MG63 (cell line): Measurements from ENCODE around the gene TXNDC2. TPM values are rescaled to one million over a fixed set of nuclear protein-coding genes. Genes with fewer than 3 reads are reported as not detected.

ENCODE experiments used
- DNase-seq: peaks from one replicate; pipeline ENCODE4 v3.0.0-alpha.2; 2020
- H3K27me3 ChIP-seq: fragments of 250-450 bp; sonication (Bioruptor Pico); 2 replicates; pipeline ENCODE4 v1.5.1; 2020; ENCODE audit warnings: mild to moderate bottlenecking, moderate library complexity
- H3K36me3 ChIP-seq: fragments of 250-450 bp; sonication (Bioruptor Pico); 2 replicates; pipeline ENCODE4 v1.5.1; 2020; ENCODE audit warnings: mild to moderate bottlenecking, moderate library complexity
- H3K4me3 ChIP-seq: fragments of 250-450 bp; sonication (Bioruptor Pico); 2 replicates; pipeline ENCODE4 v1.5.1; 2020; ENCODE audit warnings: mild to moderate bottlenecking, moderate library complexity
- H3K9me3 ChIP-seq: fragments of 250-450 bp; sonication (Bioruptor Pico); 2 replicates; pipeline ENCODE4 v1.5.1; 2020; ENCODE audit warnings: mild to moderate bottlenecking, moderate library complexity
- total RNA-seq: library from RNA; depleted of rRNA; stranded (reverse); fragments of >200 nt; shearing (Covaris generic); gene quantifications from 2 replicates; pipeline ENCODE4 v1.2.3, GENCODE V29; 2014; ENCODE audit warnings: low replicate concordance; rRNA removed

The TXNDC2 gene
- 0.33 TPM in 1 of 2 replicates, not detected in the other for total RNA-seq

GRCh38 chr18:9885170-9886004 is at the start of gene TXNDC2:
Gene TXNDC2 (plus strand): TSS chr18:9885973. CDS start chr18:9886681, 708 bp downstream.
- DNase-seq, result no peak
- no peaks in the 10 kb centered on the region for H3K9me3 ChIP-seq
- H3K4me3 ChIP-seq, result no peak within 1 kb of the TSS
- H3K36me3 ChIP-seq, result no peaks in the 10 kb centered on the region
- H3K27me3 ChIP-seq, result no peaks in the 10 kb centered on the region

GRCh38 chr18:9838144-9838877 is 47.5 kb upstream of the TXNDC2 start:
- peak; percentile 87 for DNase-seq
- Histone ChIP-seq H3K9me3 (no peaks in the 10 kb centered on the region), H3K36me3 (no peaks in the 10 kb centered on the region), H3K27me3 (no peaks in the 10 kb centered on the region), H3K4me3 (no peak overlapping the region)

- Histone ChIP-seq H3K4me3 (no peak overlapping the region), H3K36me3 (no peaks in the 10 kb centered on the region), H3K27me3 (no peaks in the 10 kb centered on the region), H3K9me3 (no peaks in the 10 kb centered on the region)
- no peak for DNase-seq
Observed at GRCh38 chr18:9839211-9839610, 46.6 kb upstream of the TXNDC2 start.

GRCh38 chr18:9839853-9840252 is 45.9 kb upstream of the TXNDC2 start:
- Histone ChIP-seq H3K4me3 (no peak overlapping the region), H3K9me3 (no peaks in the 10 kb centered on the region), H3K36me3 (no peaks in the 10 kb centered on the region), H3K27me3 (no peaks in the 10 kb centered on the region)
- no peak for DNase-seq

- Histone ChIP-seq H3K4me3 (no peak overlapping the region), H3K27me3 (no peaks in the 10 kb centered on the region), H3K36me3 (no peaks in the 10 kb centered on the region), H3K9me3 (no peaks in the 10 kb centered on the region)
- no peak for DNase-seq
Observed at GRCh38 chr18:9841752-9842151, 44.0 kb upstream of the TXNDC2 start.

- DNase-seq, result no peak
- no peaks in the 10 kb centered on the region for H3K27me3 ChIP-seq
- H3K4me3 ChIP-seq, result no peak overlapping the region
- H3K36me3 ChIP-seq, result no peaks in the 10 kb centered on the region
- no peaks in the 10 kb centered on the region for H3K9me3 ChIP-seq
Observed at GRCh38 chr18:9842448-9842847, 43.3 kb upstream of the TXNDC2 start.

GRCh38 chr18:9845256-9845655 is 40.5 kb upstream of the TXNDC2 start:
- Histone ChIP-seq H3K9me3 (no peaks in the 10 kb centered on the region), H3K4me3 (no peak overlapping the region), H3K27me3 (no peaks in the 10 kb centered on the region), H3K36me3 (no peaks in the 10 kb centered on the region)
- no peak for DNase-seq

- DNase-seq, result no peak
- Histone ChIP-seq H3K9me3 (no peaks in the 10 kb centered on the region), H3K4me3 (no peak overlapping the region), H3K36me3 (no peaks in the 10 kb centered on the region), H3K27me3 (no peaks in the 10 kb centered on the region)
Observed at GRCh38 chr18:9846162-9846925, 39.4 kb upstream of the TXNDC2 start.

GRCh38 chr18:9848170-9848879 is 37.4 kb upstream of the TXNDC2 start:
- no peak for DNase-seq
- no peaks in the 10 kb centered on the region for H3K36me3 ChIP-seq
- H3K9me3 ChIP-seq, result 0 out of 2 replicates have a peak, but pooled peaks cover 3% of the 10 kb centered on the region
- no peak overlapping the region for H3K4me3 ChIP-seq
- no peaks in the 10 kb centered on the region for H3K27me3 ChIP-seq

- Histone ChIP-seq H3K27me3 (no peaks in the 10 kb centered on the region), H3K36me3 (no peaks in the 10 kb centered on the region), H3K4me3 (no peak overlapping the region), H3K9me3 (0 out of 2 replicates have a peak, but pooled peaks cover 3% of the 10 kb centered on the region)
- no peak for DNase-seq
Observed at GRCh38 chr18:9849407-9850283, 36.1 kb upstream of the TXNDC2 start.

- DNase-seq, result no peak
- H3K9me3 ChIP-seq, result 0 out of 2 replicates have a peak, but pooled peaks cover 3% of the 10 kb centered on the region
- no peak overlapping the region for H3K4me3 ChIP-seq
- no peaks in the 10 kb centered on the region for H3K36me3 ChIP-seq
- H3K27me3 ChIP-seq, result no peaks in the 10 kb centered on the region
Observed at GRCh38 chr18:9850309-9850708, 35.5 kb upstream of the TXNDC2 start.

- Histone ChIP-seq H3K9me3 (0 out of 2 replicates have a peak, but pooled peaks cover 3% of the 10 kb centered on the region), H3K27me3 (no peaks in the 10 kb centered on the region), H3K36me3 (no peaks in the 10 kb centered on the region), H3K4me3 (no peak overlapping the region)
- DNase-seq, result no peak
Observed at GRCh38 chr18:9851511-9851910, 34.3 kb upstream of the TXNDC2 start.

GRCh38 chr18:9852266-9853081 is 33.3 kb upstream of the TXNDC2 start:
- DNase-seq, result no peak
- H3K36me3 ChIP-seq, result no peaks in the 10 kb centered on the region
- H3K9me3 ChIP-seq, result 0 out of 2 replicates have a peak, but pooled peaks cover 3% of the 10 kb centered on the region
- no peaks in the 10 kb centered on the region for H3K27me3 ChIP-seq
- H3K4me3 ChIP-seq, result no peak overlapping the region

GRCh38 chr18:9854801-9855676 is 30.7 kb upstream of the TXNDC2 start:
- no peak overlapping the region for H3K4me3 ChIP-seq
- DNase-seq, result no peak
- H3K27me3 ChIP-seq, result no peaks in the 10 kb centered on the region
- no peaks in the 10 kb centered on the region for H3K36me3 ChIP-seq
- H3K9me3 ChIP-seq, result 0 out of 2 replicates have a peak, but pooled peaks cover 3% of the 10 kb centered on the region
